HG02981 (cell line): ENCODE measurements around the gene LNPEP.

Source experiments
- ATAC-seq: cut with Tn5 transposase; IDR thresholded peaks from one replicate; pipeline ENCODE4 v1.9.1; 2021; ENCODE audit warnings: mild to moderate bottlenecking, moderate library complexity; ENCODE audit not compliant: unreplicated experiment

Gene LNPEP

GRCh38 chr5:96994493-96994892, 58.6 kb downstream of the LNPEP start:
- no peak for ATAC-seq

DNA sequence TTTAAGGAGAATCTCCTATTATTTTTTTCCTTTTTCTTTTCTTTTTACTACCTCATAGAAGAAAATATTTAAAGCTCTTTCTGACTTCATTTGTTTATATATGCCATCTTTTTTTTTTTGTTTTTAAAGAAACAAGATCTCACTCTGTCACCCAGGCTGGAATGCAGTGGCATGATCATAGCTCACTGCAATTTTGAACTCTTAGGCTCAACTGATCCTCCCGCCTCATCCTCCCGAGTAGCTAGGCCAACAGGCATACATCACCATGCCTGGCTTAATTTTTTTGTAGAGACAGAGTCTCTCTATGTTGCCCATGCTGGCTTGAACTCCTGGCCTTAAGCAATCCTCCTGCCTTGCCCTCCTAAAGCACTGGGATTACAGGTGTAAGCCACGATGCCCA, 59.5 kb downstream of the LNPEP start:
- no peak for ATAC-seq

- peak; percentile 89 for ATAC-seq
Measured at GRCh38 chr5:96997265-96997859, 61.5 kb downstream of the LNPEP start.

DNA sequence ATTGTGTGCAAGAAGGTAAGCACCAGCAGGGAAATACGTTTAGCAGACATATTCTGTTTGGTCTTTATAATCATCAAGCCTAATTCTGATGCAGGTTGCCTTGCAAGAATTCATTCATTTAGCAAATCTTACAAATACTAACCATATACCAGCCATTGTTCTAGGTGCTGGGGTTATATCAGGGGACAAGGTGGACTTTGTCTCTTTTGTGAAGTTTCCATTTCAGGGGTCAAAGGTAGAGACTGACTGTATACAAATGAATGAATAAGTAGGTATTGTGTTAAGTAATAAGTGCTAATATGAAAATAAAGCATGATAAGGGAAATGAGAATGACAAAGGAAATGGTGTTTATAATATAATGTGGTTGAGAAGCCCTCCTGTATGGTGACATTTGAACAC, 64.0 kb downstream of the LNPEP start:
- ATAC-seq, result no peak

DNA sequence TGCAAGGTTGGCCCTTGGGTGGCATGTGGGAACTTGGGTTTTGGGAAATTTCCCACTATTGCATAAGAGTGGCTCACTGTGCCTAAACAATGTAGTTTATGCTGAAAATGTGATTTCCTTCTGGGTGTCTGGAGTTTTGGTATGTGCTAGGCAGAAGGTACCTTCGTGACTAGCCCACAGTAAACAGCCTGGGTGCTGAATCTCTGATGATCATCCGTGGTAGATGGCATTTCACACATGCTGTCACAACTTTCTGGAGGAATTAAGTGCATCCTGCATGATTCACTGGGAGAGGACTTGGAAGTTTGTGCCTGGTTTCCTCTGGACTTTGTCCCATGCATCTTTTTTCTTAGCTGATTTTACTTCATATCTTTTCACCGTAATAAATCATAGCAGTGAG, 64.5 kb downstream of the LNPEP start:
- ATAC-seq, result no peak

DNA sequence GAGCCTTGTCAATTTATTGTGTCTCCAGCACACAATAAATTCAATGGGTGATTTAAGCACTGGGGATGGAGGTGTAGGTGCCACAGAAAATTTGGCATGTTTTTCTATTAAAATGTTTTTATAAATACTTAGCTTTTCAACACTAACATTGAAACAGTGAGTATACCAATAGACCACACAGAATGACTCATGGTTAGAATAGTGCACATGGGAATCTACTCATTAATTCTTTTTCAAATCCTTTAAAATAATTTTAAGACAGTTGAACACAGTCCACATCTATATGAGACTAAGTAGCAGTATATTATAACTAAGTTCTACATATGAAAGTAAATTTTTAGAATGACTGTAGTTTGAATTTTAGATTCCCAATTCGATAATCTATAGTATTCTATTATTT, 67.1 kb downstream of the LNPEP start:
- no peak for ATAC-seq

DNA sequence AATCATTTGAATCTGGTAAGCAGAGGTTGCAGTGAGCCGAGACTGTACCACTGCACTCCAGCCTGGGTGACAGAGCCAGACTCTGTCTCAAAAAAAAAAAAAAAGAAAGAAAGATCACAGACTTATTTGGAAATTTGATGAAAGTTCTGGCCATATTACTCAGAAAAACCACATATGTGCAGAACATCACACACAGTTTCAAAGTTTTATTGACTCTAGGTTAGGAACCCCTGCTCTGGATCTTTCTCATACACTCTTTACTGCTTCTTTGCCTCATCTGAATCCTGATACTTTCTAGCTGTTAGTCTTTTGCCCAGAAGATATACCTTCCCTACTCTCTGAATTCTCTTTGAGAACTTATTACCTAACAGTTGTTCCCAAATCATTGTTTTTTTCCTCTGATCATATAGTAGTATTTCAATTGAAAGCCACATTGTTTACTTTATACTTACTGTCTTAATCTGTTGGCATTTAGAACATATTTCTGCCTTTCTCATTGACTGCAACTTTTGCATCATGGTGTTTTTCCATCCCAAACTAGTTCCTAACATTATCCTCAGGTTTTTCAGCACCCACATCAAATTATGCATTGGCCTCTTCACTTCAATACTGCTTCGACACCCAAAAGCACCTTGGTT, 68.7 kb downstream of the LNPEP start:
- no peak for ATAC-seq

GRCh38 chr5:97006454-97007060, 70.7 kb downstream of the LNPEP start:
- ATAC-seq, result no peak

- peak; percentile 57 for ATAC-seq
Measured at GRCh38 chr5:97009212-97009898, 73.5 kb downstream of the LNPEP start.

GRCh38 chr5:97009921-97010320, 74.0 kb downstream of the LNPEP start:
- no peak for ATAC-seq

- ATAC-seq, result no peak
Measured at GRCh38 chr5:97010606-97011005, 74.7 kb downstream of the LNPEP start.

DNA sequence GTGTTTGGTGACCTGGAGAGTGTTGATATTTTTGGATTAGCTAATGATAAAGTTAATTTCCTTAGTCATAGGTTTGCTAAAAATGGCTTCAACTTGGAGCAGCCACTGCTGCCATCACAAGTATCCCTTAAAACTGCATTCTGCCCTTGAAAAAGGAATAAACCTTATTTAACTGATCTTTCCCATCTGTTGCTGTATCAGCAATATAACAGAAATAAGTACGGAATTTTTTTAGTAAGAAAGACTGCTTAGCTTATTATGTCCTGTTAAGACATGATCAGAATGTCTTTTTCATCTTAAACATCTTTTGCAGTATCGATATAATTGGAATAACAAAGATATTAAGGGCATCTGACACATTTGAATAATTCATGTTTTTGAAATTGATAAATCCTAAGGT, 75.7 kb downstream of the LNPEP start:
- ATAC-seq, result no peak

GRCh38 chr5:97019435-97020117, 83.7 kb downstream of the LNPEP start:
- no peak for ATAC-seq

DNA sequence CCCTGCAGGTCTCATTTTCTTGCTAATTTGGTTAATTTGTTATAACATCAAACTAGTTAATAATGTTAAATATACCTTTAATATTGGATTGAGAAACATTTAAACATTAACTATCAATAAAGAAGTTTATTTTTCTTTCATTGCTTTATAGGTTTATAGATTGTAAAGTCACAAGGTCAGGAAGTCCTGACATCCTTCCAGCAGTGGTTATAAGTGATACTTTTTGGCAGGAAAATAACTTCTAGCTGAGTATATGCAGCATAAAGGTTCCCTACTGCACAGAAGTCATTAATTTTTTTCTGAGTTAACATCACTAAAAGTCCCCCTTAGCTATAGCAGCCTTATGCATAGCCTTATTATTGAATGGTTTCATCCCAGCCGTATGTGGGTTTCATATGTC, 85.5 kb downstream of the LNPEP start:
- no peak for ATAC-seq

DNA sequence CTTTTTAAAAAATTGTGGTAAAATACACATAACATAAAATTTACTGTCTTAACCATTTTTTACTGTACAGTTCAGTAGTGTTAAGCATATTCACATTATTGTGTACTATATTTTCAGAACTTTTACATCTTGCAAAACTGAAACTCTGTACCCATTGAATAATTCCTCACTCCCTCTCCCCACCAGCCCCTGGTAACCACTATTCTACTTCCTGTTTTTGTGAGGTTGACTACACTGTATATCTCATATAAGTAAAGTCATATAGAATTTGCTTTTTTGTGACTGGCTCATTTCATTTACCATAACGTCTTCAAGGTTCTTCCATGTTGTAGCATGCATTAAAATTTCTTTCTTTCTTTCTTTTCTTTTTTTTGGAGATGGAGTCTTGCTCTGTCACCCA, 87.0 kb downstream of the LNPEP start:
- ATAC-seq, result no peak

GRCh38 chr5:97026721-97027120, 90.8 kb downstream of the LNPEP start:
- ATAC-seq, result no peak

GRCh38 chr5:97037819-97038218, 101.9 kb downstream of the LNPEP start:
- no peak for ATAC-seq

DNA sequence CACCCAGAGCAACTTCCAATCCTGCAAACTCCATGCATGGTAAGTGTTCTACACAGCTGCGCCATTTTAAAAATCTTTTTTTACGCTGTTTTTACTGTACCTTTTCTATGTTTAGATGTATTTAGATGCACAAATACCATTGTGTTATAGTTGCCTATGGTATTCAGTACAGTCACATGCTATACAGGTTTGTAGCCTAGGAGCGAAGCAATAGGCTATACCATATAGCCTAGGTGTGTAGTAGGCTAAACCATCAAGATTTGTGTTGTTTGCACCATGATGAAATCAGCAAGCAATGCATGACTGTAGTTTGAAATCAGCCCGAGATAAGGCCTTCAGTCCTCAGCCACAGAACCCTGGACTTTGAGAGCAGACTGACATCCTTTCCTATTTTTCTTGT, 105.4 kb downstream of the LNPEP start:
- no peak for ATAC-seq

DNA sequence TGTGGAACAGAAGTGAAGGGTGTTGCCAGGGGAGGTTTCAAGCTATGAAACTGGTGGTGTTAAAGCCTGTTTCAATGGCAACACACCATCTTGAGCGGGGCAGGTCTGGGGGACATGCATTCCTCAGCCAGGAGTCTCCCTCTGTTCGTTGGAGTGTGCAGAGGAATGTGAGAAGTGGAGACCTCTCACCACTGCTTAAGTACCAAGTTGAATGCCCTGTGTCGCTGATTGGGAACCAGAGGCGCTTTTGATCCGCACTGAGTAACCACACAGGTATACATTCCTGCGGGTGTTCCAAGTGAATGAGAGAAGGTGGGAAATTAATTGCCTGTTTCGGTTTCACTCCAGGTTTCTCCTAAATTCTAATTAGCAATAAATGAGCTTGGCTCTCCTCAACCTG, 107.1 kb downstream of the LNPEP start:
- no peak for ATAC-seq

DNA sequence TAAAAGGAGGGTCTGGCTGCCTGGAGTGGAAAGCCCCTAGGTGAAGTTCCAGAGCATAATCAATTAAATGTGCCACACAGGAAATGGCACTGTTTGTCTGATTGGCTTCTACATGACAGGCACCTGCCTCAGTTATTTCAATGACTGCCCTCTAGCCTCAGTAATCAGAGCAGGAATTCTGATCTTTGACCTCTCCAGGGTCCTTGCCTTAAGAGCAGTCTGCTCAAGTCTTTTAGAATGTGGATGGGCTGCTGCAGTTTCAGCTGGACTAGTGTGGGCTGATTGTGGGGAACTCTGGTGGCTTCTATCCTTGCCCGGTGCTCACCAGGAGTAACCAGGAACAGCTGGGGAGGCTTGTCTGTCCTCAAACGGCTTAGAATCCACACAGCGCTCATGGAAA, 107.6 kb downstream of the LNPEP start:
- no peak for ATAC-seq

GRCh38 chr5:97044052-97044451, 108.2 kb downstream of the LNPEP start:
- ATAC-seq, result no peak
